Nephron (organoid): ENCODE data around the gene TIGD2.
A peak's percentile ranks its signal among the peaks of the same experiment; 100 is the strongest.

Experiments
- H3K27ac Mint-ChIP-seq, 3 experiments: 2 replicates each; pipeline ENCODE4 v1.8.0; 2020; ENCODE audit warnings: mixed read lengths in 3 of 3, mild to moderate bottlenecking in 2 of 3, moderate library complexity in 1 of 3
- H3K27me3 Mint-ChIP-seq: 2 replicates; pipeline ENCODE4 v1.8.0; 2021; ENCODE audit warnings: low read depth, mild to moderate bottlenecking, moderate library complexity, mixed read lengths
- H3K36me3 Mint-ChIP-seq: 2 replicates; pipeline ENCODE4 v1.8.0; 2020; ENCODE audit warnings: low read depth, mixed read lengths
- H3K4me1 Mint-ChIP-seq: 2 replicates; pipeline ENCODE4 v1.8.0; 2020; ENCODE audit warnings: mixed read lengths
- H3K4me3 Mint-ChIP-seq, 3 experiments: 2 replicates each; pipeline ENCODE4 v1.8.0; 2020; ENCODE audit warnings: mild to moderate bottlenecking in 3 of 3, mixed read lengths in 3 of 3, moderate library complexity in 2 of 3
- H3K9me3 Mint-ChIP-seq: 2 replicates; pipeline ENCODE4 v1.8.0; 2020; ENCODE audit warnings: mixed read lengths
- TF ChIP-seq, protein P1 (sequence below), 3 experiments: fragments of 200-600 bp; sonication (generic); IDR thresholded peaks; one replicate each; pipeline ENCODE4 v1.5.0; 2021; ENCODE audit warnings: antibody characterized with exemption in 3 of 3; ENCODE audit not compliant: unreplicated experiment in 3 of 3

Gene TIGD2

DNA sequence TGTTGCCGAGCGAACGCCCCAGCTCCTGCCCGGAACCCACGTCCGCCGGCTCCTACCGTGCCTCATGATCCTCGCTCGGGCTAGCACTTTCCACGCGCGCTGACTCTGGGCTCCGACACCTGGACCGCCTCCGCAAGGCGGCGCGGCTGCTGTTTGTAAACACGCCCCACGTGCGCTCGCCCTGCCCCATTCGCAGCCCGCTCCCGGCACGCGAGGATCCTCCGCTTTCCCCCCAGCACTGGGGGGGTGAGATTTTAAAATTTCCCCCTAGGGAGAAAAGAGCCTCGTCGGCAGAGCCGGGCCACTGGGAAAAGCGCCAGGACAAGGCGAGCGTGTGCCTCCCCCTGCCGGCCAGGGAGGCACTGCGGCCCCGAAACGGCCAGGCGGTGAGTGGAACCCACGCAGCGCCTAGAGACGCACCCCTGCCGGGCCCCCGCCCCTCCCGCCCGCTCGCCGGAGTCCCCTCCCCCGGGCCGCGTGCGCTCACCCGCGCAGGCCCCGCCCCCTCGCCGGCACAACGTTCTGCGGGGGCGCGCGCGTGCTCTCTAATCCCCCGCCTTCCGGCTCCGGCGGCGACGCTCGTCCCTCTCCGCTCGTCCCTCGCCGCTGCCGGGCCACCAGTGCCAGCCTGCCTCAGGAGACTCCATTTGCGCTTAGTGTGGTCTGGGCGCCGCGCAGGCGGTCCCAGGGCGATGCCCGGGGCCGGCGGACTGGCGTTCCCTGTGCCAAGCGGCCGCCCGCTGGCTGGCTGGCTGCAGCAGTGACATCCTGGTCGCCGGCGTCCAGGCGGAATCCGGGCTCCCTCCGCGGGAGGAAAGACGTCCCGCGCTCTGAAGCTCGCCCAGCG lies at the start of gene TIGD2:
TSS of gene TIGD2 (plus strand) at position 548 of the 847 bp plus-strand sequence. CDS start 1,442 bp downstream, outside the sequence.
- TF ChIP-seq, protein P1, sequence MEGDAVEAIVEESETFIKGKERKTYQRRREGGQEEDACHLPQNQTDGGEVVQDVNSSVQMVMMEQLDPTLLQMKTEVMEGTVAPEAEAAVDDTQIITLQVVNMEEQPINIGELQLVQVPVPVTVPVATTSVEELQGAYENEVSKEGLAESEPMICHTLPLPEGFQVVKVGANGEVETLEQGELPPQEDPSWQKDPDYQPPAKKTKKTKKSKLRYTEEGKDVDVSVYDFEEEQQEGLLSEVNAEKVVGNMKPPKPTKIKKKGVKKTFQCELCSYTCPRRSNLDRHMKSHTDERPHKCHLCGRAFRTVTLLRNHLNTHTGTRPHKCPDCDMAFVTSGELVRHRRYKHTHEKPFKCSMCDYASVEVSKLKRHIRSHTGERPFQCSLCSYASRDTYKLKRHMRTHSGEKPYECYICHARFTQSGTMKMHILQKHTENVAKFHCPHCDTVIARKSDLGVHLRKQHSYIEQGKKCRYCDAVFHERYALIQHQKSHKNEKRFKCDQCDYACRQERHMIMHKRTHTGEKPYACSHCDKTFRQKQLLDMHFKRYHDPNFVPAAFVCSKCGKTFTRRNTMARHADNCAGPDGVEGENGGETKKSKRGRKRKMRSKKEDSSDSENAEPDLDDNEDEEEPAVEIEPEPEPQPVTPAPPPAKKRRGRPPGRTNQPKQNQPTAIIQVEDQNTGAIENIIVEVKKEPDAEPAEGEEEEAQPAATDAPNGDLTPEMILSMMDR (IDR thresholded peaks at IDR 0.05; ENCODE audit: unreplicated experiment in 3 of 3) = peak; percentile 91 to 96 (median 92)
- Mint-ChIP-seq H3K27me3 (peaks cover 15% of the 10 kb centered on the region), H3K9me3 (peaks cover 7% of the 10 kb centered on the region), H3K27ac (peak within 1 kb of the TSS; percentile 43 to 80 (median 78)), H3K36me3 (peaks cover 44% of the 10 kb centered on the region), H3K4me3 (peak within 1 kb of the TSS; percentile 88 to 96 (median 91)), H3K4me1 (peaks cover 23% of the 10 kb centered on the region)

- Mint-ChIP-seq H3K9me3 (peaks cover 23% of the 10 kb centered on the region), H3K4me3 (no peak overlapping the region), H3K27me3 (no peaks in the 10 kb centered on the region), H3K4me1 (no peaks in the 10 kb centered on the region), H3K27ac (peak overlapping the region in 1 of 3 experiments; percentile 26), H3K36me3 (no peaks in the 10 kb centered on the region)
- TF ChIP-seq, protein P1 (IDR thresholded peaks at IDR 0.05; ENCODE audit: unreplicated experiment in 3 of 3) = no peak
Observed at GRCh38 chr4:89064848-89065247, 46.5 kb upstream of the TIGD2 start.

- H3K4me1 Mint-ChIP-seq = peaks cover 1% of the 10 kb centered on the region
- no peaks in the 10 kb centered on the region for H3K27me3 Mint-ChIP-seq
- no peak overlapping the region for H3K4me3 Mint-ChIP-seq
- H3K36me3 Mint-ChIP-seq = no peaks in the 10 kb centered on the region
- H3K9me3 Mint-ChIP-seq = peaks cover 5% of the 10 kb centered on the region
- H3K27ac Mint-ChIP-seq = no peak overlapping the region
- TF ChIP-seq, protein P1 (IDR thresholded peaks at IDR 0.05; ENCODE audit: unreplicated experiment in 3 of 3) = no peak
Observed at GRCh38 chr4:89067417-89067816, 43.9 kb upstream of the TIGD2 start.

- H3K36me3 Mint-ChIP-seq = no peaks in the 10 kb centered on the region
- peaks cover 2% of the 10 kb centered on the region for H3K9me3 Mint-ChIP-seq
- H3K27me3 Mint-ChIP-seq = no peaks in the 10 kb centered on the region
- TF ChIP-seq, protein P1 (IDR thresholded peaks at IDR 0.05; ENCODE audit: unreplicated experiment in 3 of 3) = no peak
- peaks cover 14% of the 10 kb centered on the region for H3K4me1 Mint-ChIP-seq
- H3K4me3 Mint-ChIP-seq = no peak overlapping the region
- H3K27ac Mint-ChIP-seq = no peak overlapping the region
Observed at GRCh38 chr4:89069481-89069880, 41.9 kb upstream of the TIGD2 start.

GRCh38 chr4:89070041-89070440 lies 41.3 kb upstream of the TIGD2 start:
- Mint-ChIP-seq H3K4me3 (no peak overlapping the region), H3K4me1 (peaks cover 14% of the 10 kb centered on the region), H3K27ac (no peak overlapping the region), H3K36me3 (no peaks in the 10 kb centered on the region), H3K27me3 (no peaks in the 10 kb centered on the region), H3K9me3 (no peaks in the 10 kb centered on the region)
- TF ChIP-seq, protein P1 (IDR thresholded peaks at IDR 0.05; ENCODE audit: unreplicated experiment in 3 of 3) = no peak

GRCh38 chr4:89071311-89071710 lies 40.0 kb upstream of the TIGD2 start:
- H3K36me3 Mint-ChIP-seq = no peaks in the 10 kb centered on the region
- H3K27me3 Mint-ChIP-seq = no peaks in the 10 kb centered on the region
- H3K27ac Mint-ChIP-seq = no peak overlapping the region
- H3K4me1 Mint-ChIP-seq = peaks cover 14% of the 10 kb centered on the region
- no peak overlapping the region for H3K4me3 Mint-ChIP-seq
- TF ChIP-seq, protein P1 (IDR thresholded peaks at IDR 0.05; ENCODE audit: unreplicated experiment in 3 of 3) = no peak
- H3K9me3 Mint-ChIP-seq = peaks cover under 1% of the 10 kb centered on the region
